GM12873 (cell line): Measurements from ENCODE around the gene LRP2.

ENCODE experiments used
- CTCF ChIP-seq: IDR thresholded peaks from 2 replicates; pipeline ENCODE4 v1.5.1; 2012; ENCODE audit warnings: low read depth, mild to moderate bottlenecking, moderate library complexity, low read length, control low read depth; ENCODE audit not compliant: insufficient read depth; ENCODE audit errors: missing control alignments

LRP2 gene

GRCh38 chr2:169237939-169238338 lies 124.4 kb downstream of the LRP2 start:
- no peak for TF ChIP-seq CTCF

GRCh38 chr2:169237286-169237685 lies 125.0 kb downstream of the LRP2 start:
- no peak for TF ChIP-seq CTCF

- no peak for TF ChIP-seq CTCF
These were observed 129.7 kb downstream of the LRP2 start for GRCh38 chr2:169232551-169233154.

GRCh38 chr2:169230204-169230603 lies 132.1 kb downstream of the LRP2 start:
- no peak for TF ChIP-seq CTCF

GRCh38 chr2:169229590-169229989 lies 132.7 kb downstream of the LRP2 start:
- TF ChIP-seq CTCF, result no peak

- no peak for TF ChIP-seq CTCF
These were observed 136.4 kb downstream of the LRP2 start for GRCh38 chr2:169225906-169226305.

GRCh38 chr2:169225233-169225750 lies 137.0 kb downstream of the LRP2 start:
- no peak for TF ChIP-seq CTCF
